Neuronal stem cell (in vitro differentiated cells): ENCODE measurements around the gene FOXF2.
A peak's percentile ranks its signal among the peaks of the same experiment; 100 is the strongest.

ENCODE experiments used
- DNase-seq: peaks from one replicate; pipeline ENCODE4 v3.0.0-alpha.2; 2013; ENCODE audit warnings: low spot score
- H2AFZ ChIP-seq: one replicate; pipeline ENCODE4 v1.6.1; 2013; ENCODE audit warnings: mild to moderate bottlenecking, low read length, inconsistent platforms
- H2AK5ac ChIP-seq: 2 replicates; pipeline ENCODE4 v1.6.1; 2013; ENCODE audit warnings: low read depth, mild to moderate bottlenecking, inconsistent platforms, low read length, moderate library complexity, mixed read lengths
- H2BK120ac ChIP-seq: 2 replicates; pipeline ENCODE4 v1.6.1; 2013; ENCODE audit warnings: low read depth, mild to moderate bottlenecking, inconsistent platforms, low read length, moderate library complexity, mixed read lengths
- H2BK12ac ChIP-seq: one replicate; pipeline ENCODE4 v1.6.1; 2013; ENCODE audit warnings: low read length, inconsistent platforms
- H2BK15ac ChIP-seq: 2 replicates; pipeline ENCODE4 v1.6.1; 2013; ENCODE audit warnings: mild to moderate bottlenecking, low read length, inconsistent platforms, mixed read lengths
- H2BK5ac ChIP-seq: one replicate; pipeline ENCODE4 v1.6.1; 2013; ENCODE audit warnings: inconsistent platforms, mild to moderate bottlenecking, low read length, moderate library complexity
- H3K14ac ChIP-seq: one replicate; pipeline ENCODE4 v1.6.1; 2013; ENCODE audit warnings: low read length, inconsistent platforms
- H3K18ac ChIP-seq: 2 replicates; pipeline ENCODE4 v1.6.1; 2013; ENCODE audit warnings: low read length, inconsistent platforms
- H3K23ac ChIP-seq: 2 replicates; pipeline ENCODE4 v1.6.1; 2013; ENCODE audit warnings: low read depth, mild to moderate bottlenecking, mixed read lengths, low read length, inconsistent platforms; ENCODE audit not compliant: poor library complexity
- H3K27ac ChIP-seq: replicated peaks from 3 replicates; pipeline ENCODE4 v1.5.1; 2013; ENCODE audit warnings: low read length, inconsistent platforms
- H3K27me3 ChIP-seq, 3 experiments: 2 replicates each; pipeline ENCODE4 v1.6.1; 2013; ENCODE audit warnings: low read length in 3 of 3, mild to moderate bottlenecking in 2 of 3, inconsistent platforms in 1 of 3, low read depth in 1 of 3, mixed read lengths in 1 of 3, moderate library complexity in 1 of 3; ENCODE audit not compliant: control insufficient read depth in 3 of 3, insufficient read depth in 3 of 3
- H3K36me3 ChIP-seq, 2 donors: replicated peaks in 1 of 2; 2 replicates each; pipeline ENCODE4 v1.6.1; 2013; ENCODE audit warnings: low read length in 2 of 2; ENCODE audit not compliant: control insufficient read depth in 2 of 2, insufficient read depth in 2 of 2
- H3K4ac ChIP-seq: 2 replicates; pipeline ENCODE4 v1.6.1; 2013; ENCODE audit warnings: inconsistent platforms, mild to moderate bottlenecking, low read length, moderate library complexity
- H3K4me1 ChIP-seq, 2 donors: 1 replicate in 1 of 2; 2 replicates in 1 of 2; pipeline ENCODE4 v1.6.1; 2013; ENCODE audit warnings: low read length in 2 of 2, low read depth in 1 of 2; ENCODE audit not compliant: control insufficient read depth in 2 of 2, insufficient read depth in 1 of 2
- H3K4me2 ChIP-seq: one replicate; pipeline ENCODE4 v1.6.1; 2013; ENCODE audit warnings: mild to moderate bottlenecking, low read length, inconsistent platforms; ENCODE audit not compliant: insufficient read depth, poor library complexity, severe bottlenecking
- H3K4me3 ChIP-seq, 2 donors: 2 replicates each; pipeline ENCODE4 v1.5.1; 2013; ENCODE audit warnings: low read length in 2 of 2, mild to moderate bottlenecking in 2 of 2, inconsistent platforms in 1 of 2, moderate library complexity in 1 of 2
- H3K79me1 ChIP-seq: one replicate; pipeline ENCODE4 v1.6.1; 2013; ENCODE audit warnings: low read depth, mild to moderate bottlenecking, inconsistent platforms, low read length, moderate library complexity
- H3K9ac ChIP-seq: one replicate; pipeline ENCODE4 v1.6.1; 2013; ENCODE audit warnings: mild to moderate bottlenecking, low read depth, low read length, inconsistent platforms; ENCODE audit not compliant: poor library complexity
- H3K9me3 ChIP-seq, 2 donors: replicated peaks in 1 of 2; 2 replicates each; pipeline versions ENCODE3 to v1.6.1; 2013; ENCODE audit warnings: low read length in 2 of 2, mild to moderate bottlenecking in 2 of 2, inconsistent platforms in 1 of 2, low read depth in 1 of 2, mixed read lengths in 1 of 2, moderate library complexity in 1 of 2; ENCODE audit not compliant: control insufficient read depth in 2 of 2, insufficient read depth in 1 of 2
- H4K8ac ChIP-seq: one replicate; pipeline ENCODE4 v1.6.1; 2013; ENCODE audit warnings: low read depth, mild to moderate bottlenecking, inconsistent platforms, low read length, moderate library complexity
- H4K91ac ChIP-seq: one replicate; pipeline ENCODE4 v1.6.1; 2013; ENCODE audit warnings: low read length, low read depth, mild to moderate bottlenecking, inconsistent platforms; ENCODE audit not compliant: poor library complexity
- WGBS, 2 donors: extraction: QIAGEN DNeasy Blood & Tissue Kit; methylation state at CpG; one replicate each; pipeline ENCODE4 v1.1.7; 2013; ENCODE audit warnings: missing lambda C conversion rate in 2 of 2, mixed read lengths in 1 of 2; ENCODE audit not compliant: insufficient read length in 2 of 2, insufficient replicate concordance in 1 of 2; ENCODE audit errors: extremely low coverage in 2 of 2; 5-methylcytosine and 5-hydroxymethylcytosine counted together

The FOXF2 gene

DNA sequence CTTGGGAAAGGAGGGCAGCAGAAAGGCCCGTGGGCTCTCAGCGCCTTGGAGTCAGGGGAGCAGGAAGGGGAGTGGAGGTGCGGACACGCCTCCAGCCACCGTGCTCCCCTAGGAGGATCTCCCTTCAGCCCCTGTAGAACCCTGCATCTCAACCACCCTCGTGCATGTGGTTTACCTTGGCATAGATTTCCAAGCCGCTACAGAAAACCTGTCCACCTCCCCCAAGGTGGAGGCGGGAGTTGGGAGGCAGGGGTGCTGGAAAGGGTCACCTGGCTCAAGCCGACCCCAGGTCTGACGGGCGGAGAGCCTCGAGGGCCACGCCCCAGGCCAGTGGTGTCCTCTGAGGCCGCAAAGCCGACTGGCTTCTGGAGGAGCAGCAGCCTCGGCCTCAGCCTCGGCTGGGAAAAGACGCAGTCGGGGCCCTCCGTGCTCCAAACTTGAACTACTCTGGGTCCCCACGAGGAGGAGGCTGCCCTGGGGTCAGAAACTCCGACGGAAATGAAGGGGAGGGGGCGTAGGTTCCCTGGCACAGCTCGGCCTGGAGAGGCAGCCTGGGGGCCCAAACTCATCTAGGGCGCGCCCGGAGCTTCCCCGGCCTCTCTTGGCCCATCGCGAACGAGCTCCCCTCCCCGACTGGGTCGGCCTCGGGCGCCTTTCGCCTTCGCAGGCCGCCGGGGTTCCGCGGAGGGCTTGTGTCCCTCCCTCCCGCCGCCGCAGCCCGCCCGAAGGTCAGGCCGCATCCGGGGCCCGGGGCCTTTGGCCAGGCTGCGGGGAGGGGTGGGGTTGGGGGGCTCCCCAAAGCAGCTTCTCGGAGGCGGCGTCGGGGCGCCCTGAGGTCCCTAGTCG is 6.3 kb upstream of the FOXF2 start:
- Histone ChIP-seq H4K91ac (no peak overlapping the region), H3K4me2 (no peak overlapping the region), H3K4me3 (no peak overlapping the region)

DNA sequence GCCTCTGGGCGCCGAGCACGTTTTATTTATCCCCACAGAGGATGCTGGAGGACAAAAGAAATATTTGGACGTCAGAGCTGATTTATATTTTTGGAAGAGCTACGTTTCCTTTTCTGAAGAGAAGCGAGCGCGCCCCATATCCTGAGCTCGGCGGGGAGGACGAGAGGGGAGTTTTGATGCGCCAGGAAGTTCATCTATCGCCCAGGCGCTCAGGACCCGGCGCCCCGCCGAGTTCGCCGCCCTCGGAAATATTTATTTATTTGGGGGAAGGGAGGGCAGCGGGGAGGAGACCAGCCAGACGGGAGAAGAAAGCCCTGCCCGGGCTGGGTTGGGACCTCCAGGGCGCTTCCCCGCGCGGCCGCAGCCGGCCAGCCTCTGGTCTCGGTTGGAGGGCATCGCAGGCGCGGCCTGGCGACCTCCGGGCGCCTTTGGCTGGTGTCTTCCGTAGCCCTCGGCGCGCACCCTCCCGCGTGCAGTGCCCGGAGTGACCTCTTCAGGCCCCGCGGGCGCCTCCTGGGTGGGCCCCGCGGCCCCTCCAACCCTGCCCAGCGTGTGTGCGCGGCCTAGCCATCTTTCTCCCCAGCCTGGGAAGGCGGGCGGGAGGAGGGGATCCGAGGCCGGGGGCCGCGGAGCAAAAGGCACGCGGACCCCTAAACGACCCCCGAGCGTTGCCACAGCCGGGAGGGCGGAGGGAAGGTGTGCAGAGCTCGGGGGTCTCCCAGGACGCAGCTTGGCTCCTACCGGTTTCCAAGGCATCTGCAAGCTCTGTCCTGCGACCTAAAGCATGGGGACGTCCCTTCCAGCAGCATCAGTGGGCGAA is 5.4 kb upstream of the FOXF2 start:
- WGBS, 2 donors: no CpG with 5 or more reads among the region's 71 CpGs
- Histone ChIP-seq H3K4me1 (peaks cover 6% of the 10 kb centered on the region in 2 donors), H2BK120ac (no peak overlapping the region), H4K91ac (no peak overlapping the region), H3K4me2 (no peak overlapping the region), H3K79me1 (no peaks in the 10 kb centered on the region), H3K27me3 (peaks cover 76 to 98% (median 96%) of the 10 kb centered on the region in 3 experiments), H3K14ac (no peak overlapping the region), H3K27ac (no peak overlapping the region), H2AK5ac (no peak overlapping the region), H3K9ac (no peak overlapping the region), H3K36me3 (no peaks in the 10 kb centered on the region), H2AFZ (peak overlapping the region; percentile 45), H3K4me3 (no peak overlapping the region), H2BK5ac (no peak overlapping the region), H2BK15ac (no peak overlapping the region), H3K18ac (peak overlapping the region; percentile 6), H2BK12ac (no peak overlapping the region), H3K4ac (no peak overlapping the region), H3K23ac (peak overlapping the region; percentile 34), H3K9me3 (peaks cover 0 to 17% of the 10 kb centered on the region in 2 donors), H4K8ac (no peak overlapping the region)
- DNase-seq: peak; percentile 6

More for the DNA sequence above, 6.3 kb upstream of the FOXF2 start:
- peaks cover 3 to 6% of the 10 kb centered on the region in 2 donors for H3K4me1 ChIP-seq
- H2AFZ ChIP-seq: peak overlapping the region; percentile 45
- H3K27ac ChIP-seq: no peak overlapping the region
- H2BK5ac ChIP-seq: no peak overlapping the region
- H2BK12ac ChIP-seq: no peak overlapping the region
- H3K23ac ChIP-seq: peak overlapping the region; percentile 34
- WGBS, 2 donors: no CpG with 5 or more reads among the region's 57 CpGs
- H3K27me3 ChIP-seq: peaks cover 76 to 98% (median 96%) of the 10 kb centered on the region in 3 experiments
- peak; percentile 12 for DNase-seq
- no peak overlapping the region for H2BK15ac ChIP-seq
- H3K36me3 ChIP-seq: no peaks in the 10 kb centered on the region
- no peak overlapping the region for H2BK120ac ChIP-seq
- peaks cover 0 to 17% of the 10 kb centered on the region in 2 donors for H3K9me3 ChIP-seq
- peak overlapping the region; percentile 33 for H3K9ac ChIP-seq
- H3K14ac ChIP-seq: no peak overlapping the region
- H2AK5ac ChIP-seq: peak overlapping the region; percentile 46
- H3K18ac ChIP-seq: no peak overlapping the region
- no peak overlapping the region for H3K4ac ChIP-seq
- H4K8ac ChIP-seq: no peak overlapping the region
- H3K79me1 ChIP-seq: no peaks in the 10 kb centered on the region

DNA sequence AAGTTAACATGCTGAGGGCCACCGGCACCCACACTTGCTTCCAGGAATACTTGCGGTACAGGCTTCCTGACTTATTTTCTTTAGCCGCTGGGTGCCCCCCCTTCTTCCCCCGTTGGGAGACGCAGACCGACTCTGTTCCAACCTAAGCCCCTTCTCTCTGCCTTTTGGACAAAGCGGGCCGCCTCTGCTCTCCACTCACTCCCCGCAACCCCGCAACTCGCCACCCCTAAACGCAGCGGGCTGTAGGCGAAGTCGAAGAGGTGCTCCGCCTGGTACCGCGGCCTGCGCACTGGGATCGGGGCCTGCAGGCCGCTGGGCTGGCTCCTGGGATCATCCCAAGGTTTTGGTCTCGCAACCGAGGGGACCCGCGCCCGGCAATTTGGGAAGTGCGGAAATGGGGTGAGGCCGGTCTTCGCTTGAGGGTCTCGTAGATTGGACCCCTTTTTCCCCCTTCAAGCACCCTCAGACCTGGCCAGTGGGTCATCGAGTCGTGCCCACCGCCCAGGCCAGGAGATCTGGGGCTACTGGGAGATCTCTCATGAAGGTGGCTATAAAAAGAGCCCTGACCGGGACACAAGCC is 4.7 kb upstream of the FOXF2 start:
- no CpG with 5 or more reads among the region's 34 CpGs for whole genome bisulfite sequencing, 2 donors
- H3K14ac ChIP-seq: no peak overlapping the region
- no peak overlapping the region for H2BK120ac ChIP-seq
- no peak overlapping the region for H2BK12ac ChIP-seq
- no peak overlapping the region for H2AK5ac ChIP-seq
- H3K4me3 ChIP-seq: no peak overlapping the region
- H3K18ac ChIP-seq: no peak overlapping the region
- no peak overlapping the region for H2BK15ac ChIP-seq
- H3K4ac ChIP-seq: no peak overlapping the region
- peak overlapping the region; percentile 34 for H3K23ac ChIP-seq
- no peak overlapping the region for H3K4me2 ChIP-seq
- H4K91ac ChIP-seq: no peak overlapping the region
- H3K9me3 ChIP-seq: peaks cover 0 to 17% of the 10 kb centered on the region in 2 donors
- no peak overlapping the region for H3K9ac ChIP-seq
- no peak overlapping the region for H2AFZ ChIP-seq
- no peak overlapping the region for H2BK5ac ChIP-seq
- peaks cover 73 to 97% (median 92%) of the 10 kb centered on the region in 3 experiments for H3K27me3 ChIP-seq
- H3K27ac ChIP-seq: no peak overlapping the region
- H3K4me1 ChIP-seq: peaks cover 6% of the 10 kb centered on the region in 2 donors
- H3K36me3 ChIP-seq: no peaks in the 10 kb centered on the region
- no peaks in the 10 kb centered on the region for H3K79me1 ChIP-seq
- no peak overlapping the region for H4K8ac ChIP-seq
- peak; percentile 29 for DNase-seq
